Mucosa of stomach (tissue), 1 donor: ENCODE data around the gene GNPTAB.

Experiments used
- H3K27me3 ChIP-seq: one replicate; pipeline ENCODE4 v1.7.0; 2013; ENCODE audit warnings: mild to moderate bottlenecking, low read length; ENCODE audit not compliant: control insufficient read depth, insufficient read depth
- H3K36me3 ChIP-seq: one replicate; pipeline ENCODE4 v1.7.0; 2013; ENCODE audit warnings: low read length; ENCODE audit not compliant: control insufficient read depth, insufficient read depth
- H3K4me1 ChIP-seq: one replicate; pipeline ENCODE4 v1.7.0; 2013; ENCODE audit warnings: mild to moderate bottlenecking, low read length; ENCODE audit not compliant: control insufficient read depth, insufficient read depth
- H3K4me3 ChIP-seq: one replicate; pipeline ENCODE4 v1.7.0; 2013; ENCODE audit warnings: low read length
- H3K9ac ChIP-seq: one replicate; pipeline ENCODE4 v1.7.0; 2013; ENCODE audit warnings: mild to moderate bottlenecking, low read length, moderate library complexity
- H3K9me3 ChIP-seq: one replicate; pipeline ENCODE4 v1.7.0; 2013; ENCODE audit warnings: mild to moderate bottlenecking, low read length, moderate library complexity; ENCODE audit not compliant: control insufficient read depth
- donor health status: Pancreatic carcinoma.

GNPTAB gene

GRCh38 chr12:101841069-101841468 is 10.3 kb upstream of the GNPTAB start:
- no peaks in the 10 kb centered on the region for H3K4me1 ChIP-seq

GRCh38 chr12:101839324-101840283 is 8.8 kb upstream of the GNPTAB start:
- Histone ChIP-seq H3K36me3 (no peaks in the 10 kb centered on the region), H3K9me3 (no peaks in the 10 kb centered on the region), H3K4me1 (no peaks in the 10 kb centered on the region), H3K4me3 (no peak overlapping the region), H3K27me3 (no peaks in the 10 kb centered on the region), H3K9ac (no peak overlapping the region)

More at GRCh38 chr12:101841069-101841468, 10.3 kb upstream of the GNPTAB start:
- Histone ChIP-seq H3K9me3 (no peaks in the 10 kb centered on the region), H3K27me3 (no peaks in the 10 kb centered on the region), H3K36me3 (no peaks in the 10 kb centered on the region), H3K4me3 (no peak overlapping the region), H3K9ac (no peak overlapping the region)

GRCh38 chr12:101838628-101839323 is 8.0 kb upstream of the GNPTAB start:
- no peaks in the 10 kb centered on the region for H3K4me1 ChIP-seq

GRCh38 chr12:101832030-101832429 is 1.3 kb upstream of the GNPTAB start:
- H3K9ac ChIP-seq, result no peak overlapping the region
- no peaks in the 10 kb centered on the region for H3K36me3 ChIP-seq
- H3K4me3 ChIP-seq, result no peak overlapping the region
- peaks cover 7% of the 10 kb centered on the region for H3K4me1 ChIP-seq
- no peaks in the 10 kb centered on the region for H3K27me3 ChIP-seq
- H3K9me3 ChIP-seq, result no peaks in the 10 kb centered on the region

More at GRCh38 chr12:101838628-101839323, 8.0 kb upstream of the GNPTAB start:
- Histone ChIP-seq H3K9me3 (no peaks in the 10 kb centered on the region), H3K4me3 (no peak overlapping the region), H3K9ac (no peak overlapping the region), H3K36me3 (no peaks in the 10 kb centered on the region), H3K27me3 (no peaks in the 10 kb centered on the region)

- peak overlapping the region; percentile 58 for H3K4me3 ChIP-seq
- peaks cover 21% of the 10 kb centered on the region for H3K4me1 ChIP-seq
- no peaks in the 10 kb centered on the region for H3K9me3 ChIP-seq
- peak overlapping the region; percentile 82 for H3K9ac ChIP-seq
- H3K36me3 ChIP-seq, result no peaks in the 10 kb centered on the region
- H3K27me3 ChIP-seq, result no peaks in the 10 kb centered on the region
Measured at GRCh38 chr12:101829639-101830366, 956 bp downstream of the GNPTAB start.

GRCh38 chr12:101828463-101829196 is 2.1 kb downstream of the GNPTAB start:
- Histone ChIP-seq H3K9me3 (no peaks in the 10 kb centered on the region), H3K4me3 (no peak overlapping the region), H3K4me1 (peaks cover 25% of the 10 kb centered on the region), H3K27me3 (no peaks in the 10 kb centered on the region), H3K9ac (no peak overlapping the region), H3K36me3 (no peaks in the 10 kb centered on the region)

- H3K4me3 ChIP-seq, result no peak overlapping the region
- no peaks in the 10 kb centered on the region for H3K9me3 ChIP-seq
- no peak overlapping the region for H3K9ac ChIP-seq
- no peaks in the 10 kb centered on the region for H3K27me3 ChIP-seq
- peaks cover 26% of the 10 kb centered on the region for H3K4me1 ChIP-seq
- no peaks in the 10 kb centered on the region for H3K36me3 ChIP-seq
Measured at GRCh38 chr12:101826766-101827368, 3.9 kb downstream of the GNPTAB start.

- H3K9me3 ChIP-seq, result no peaks in the 10 kb centered on the region
Measured at GRCh38 chr12:101824831-101825230, 5.9 kb downstream of the GNPTAB start.

GRCh38 chr12:101823891-101824290 is 6.9 kb downstream of the GNPTAB start:
- Histone ChIP-seq H3K4me3 (no peak overlapping the region), H3K4me1 (peaks cover 20% of the 10 kb centered on the region), H3K36me3 (no peaks in the 10 kb centered on the region), H3K27me3 (no peaks in the 10 kb centered on the region), H3K9me3 (no peaks in the 10 kb centered on the region), H3K9ac (no peak overlapping the region)

More at GRCh38 chr12:101824831-101825230, 5.9 kb downstream of the GNPTAB start:
- H3K4me1 ChIP-seq, result peaks cover 20% of the 10 kb centered on the region
- H3K9ac ChIP-seq, result no peak overlapping the region
- no peaks in the 10 kb centered on the region for H3K27me3 ChIP-seq
- H3K4me3 ChIP-seq, result no peak overlapping the region
- H3K36me3 ChIP-seq, result no peaks in the 10 kb centered on the region

- Histone ChIP-seq H3K9me3 (no peaks in the 10 kb centered on the region), H3K4me3 (no peak overlapping the region), H3K36me3 (no peaks in the 10 kb centered on the region), H3K4me1 (peaks cover 20% of the 10 kb centered on the region), H3K27me3 (no peaks in the 10 kb centered on the region), H3K9ac (no peak overlapping the region)
Measured at GRCh38 chr12:101823039-101823438, 7.7 kb downstream of the GNPTAB start.

GRCh38 chr12:101819467-101819866 is 11.3 kb downstream of the GNPTAB start:
- Histone ChIP-seq H3K9me3 (no peaks in the 10 kb centered on the region), H3K4me3 (no peak overlapping the region), H3K4me1 (peaks cover 5% of the 10 kb centered on the region), H3K36me3 (no peaks in the 10 kb centered on the region), H3K9ac (no peak overlapping the region), H3K27me3 (no peaks in the 10 kb centered on the region)
